Subcutaneous abdominal adipose tissue (tissue), 5 donors: ENCODE results near the gene SUPT7L.

ENCODE experiments used
- H3K27ac ChIP-seq: one replicate; pipeline ENCODE4 v1.7.0; 2013; ENCODE audit warnings: low read depth, mild to moderate bottlenecking, inconsistent platforms, low read length, moderate library complexity
- H3K27me3 ChIP-seq, 5 donors: one replicate each; pipeline ENCODE4 v1.7.0; 2013; ENCODE audit warnings: low read length in 5 of 5, inconsistent platforms in 1 of 5; ENCODE audit not compliant: control insufficient read depth in 5 of 5, insufficient read depth in 4 of 5
- H3K36me3 ChIP-seq, 5 donors: one replicate each; pipeline ENCODE4 v1.7.0; 2013; ENCODE audit warnings: low read length in 5 of 5; ENCODE audit not compliant: control insufficient read depth in 5 of 5, insufficient read depth in 5 of 5
- H3K4me1 ChIP-seq, 5 donors: one replicate each; pipeline ENCODE4 v1.7.0; 2013; ENCODE audit warnings: low read length in 5 of 5, mild to moderate bottlenecking in 3 of 5, moderate library complexity in 1 of 5; ENCODE audit not compliant: control insufficient read depth in 5 of 5, insufficient read depth in 5 of 5
- H3K4me3 ChIP-seq, 5 donors: one replicate each; pipeline ENCODE4 v1.7.0; 2013; ENCODE audit warnings: low read length in 5 of 5, low read depth in 1 of 5
- H3K9ac ChIP-seq, 5 donors: one replicate each; pipeline ENCODE4 v1.7.0; 2013; ENCODE audit warnings: low read length in 5 of 5, mild to moderate bottlenecking in 4 of 5, moderate library complexity in 3 of 5
- H3K9me3 ChIP-seq, 5 donors: one replicate each; pipeline ENCODE4 v1.7.0; 2013; ENCODE audit warnings: low read length in 5 of 5; ENCODE audit not compliant: control insufficient read depth in 5 of 5
- donor health status: healthy.
- donor health status: healthy.
- donor health status: healthy.
- donor health status: healthy.
- donor health status: healthy.

The SUPT7L gene

GRCh38 chr2:27663285-27664153 lies at the start of gene SUPT7L, which contains the start of gene SLC4A1AP:
TSS of gene SUPT7L (minus strand) at chr2:27663614. CDS start at chr2:27662192, 1,422 bp downstream.
TSS of gene SLC4A1AP (plus strand) at chr2:27663889. CDS start at chr2:27663915, 26 bp downstream.
- Histone ChIP-seq H3K27me3 (no peaks in the 10 kb centered on the region), H3K9ac (peak within 1 kb of the TSS; percentile 96 to 99 (median 96)), H3K4me1 (peaks cover 4 to 29% (median 27%) of the 10 kb centered on the region in 5 donors), H3K36me3 (peaks cover 26 to 39% (median 35%) of the 10 kb centered on the region in 5 donors), H3K9me3 (no peaks in the 10 kb centered on the region), H3K27ac (peak within 1 kb of the TSS; percentile 95), H3K4me3 (peak within 1 kb of the TSS; percentile 88 to 100 (median 97))

- peaks cover 0 to 17% (median 5%) of the 10 kb centered on the region in 5 donors for H3K4me1 ChIP-seq
- no peak overlapping the region for H3K27ac ChIP-seq
Measured at GRCh38 chr2:27713201-27713600, 49.8 kb upstream of the SUPT7L start.

GRCh38 chr2:27712522-27712921 lies 49.1 kb upstream of the SUPT7L start:
- H3K9me3 ChIP-seq: no peaks in the 10 kb centered on the region
- H3K4me3 ChIP-seq: no peak overlapping the region
- H3K36me3 ChIP-seq: no peaks in the 10 kb centered on the region
- peaks cover 0 to 17% (median 5%) of the 10 kb centered on the region in 5 donors for H3K4me1 ChIP-seq
- H3K27me3 ChIP-seq: peaks cover 0 to 16% (median 5%) of the 10 kb centered on the region in 5 donors
- H3K9ac ChIP-seq: no peak overlapping the region
- no peak overlapping the region for H3K27ac ChIP-seq

More at GRCh38 chr2:27713201-27713600, 49.8 kb upstream of the SUPT7L start:
- H3K36me3 ChIP-seq: no peaks in the 10 kb centered on the region
- peaks cover 0 to 16% (median 5%) of the 10 kb centered on the region in 5 donors for H3K27me3 ChIP-seq
- no peak overlapping the region for H3K9ac ChIP-seq
- H3K4me3 ChIP-seq: no peak overlapping the region
- H3K9me3 ChIP-seq: no peaks in the 10 kb centered on the region

GRCh38 chr2:27711804-27712203 lies 48.4 kb upstream of the SUPT7L start:
- no peaks in the 10 kb centered on the region for H3K9me3 ChIP-seq
- H3K27ac ChIP-seq: no peak overlapping the region
- H3K4me1 ChIP-seq: peaks cover 0 to 19% (median 5%) of the 10 kb centered on the region in 5 donors
- H3K27me3 ChIP-seq: peaks cover 0 to 16% (median 5%) of the 10 kb centered on the region in 5 donors
- H3K4me3 ChIP-seq: no peak overlapping the region
- H3K36me3 ChIP-seq: no peaks in the 10 kb centered on the region
- H3K9ac ChIP-seq: no peak overlapping the region

- Histone ChIP-seq H3K9ac (no peak overlapping the region), H3K27ac (no peak overlapping the region), H3K4me1 (peaks cover 0 to 19% (median 5%) of the 10 kb centered on the region in 5 donors), H3K9me3 (no peaks in the 10 kb centered on the region), H3K4me3 (no peak overlapping the region), H3K36me3 (no peaks in the 10 kb centered on the region), H3K27me3 (peaks cover 0 to 11% (median 0%) of the 10 kb centered on the region in 5 donors)
Measured at GRCh38 chr2:27710640-27711430, 47.4 kb upstream of the SUPT7L start.

- H3K9me3 ChIP-seq: no peaks in the 10 kb centered on the region
- H3K4me3 ChIP-seq: no peak overlapping the region
- peaks cover 0 to 9% (median 0%) of the 10 kb centered on the region in 5 donors for H3K27me3 ChIP-seq
- peaks cover 0 to 19% (median 2%) of the 10 kb centered on the region in 5 donors for H3K4me1 ChIP-seq
- no peaks in the 10 kb centered on the region for H3K36me3 ChIP-seq
- no peak overlapping the region for H3K9ac ChIP-seq
- no peak overlapping the region for H3K27ac ChIP-seq
Measured at GRCh38 chr2:27709960-27710575, 46.7 kb upstream of the SUPT7L start.

- H3K4me3 ChIP-seq: no peak overlapping the region
- H3K27me3 ChIP-seq: peaks cover 0 to 6% (median 0%) of the 10 kb centered on the region in 5 donors
- no peaks in the 10 kb centered on the region for H3K36me3 ChIP-seq
- no peaks in the 10 kb centered on the region for H3K9me3 ChIP-seq
- H3K4me1 ChIP-seq: peaks cover 0 to 13% (median 0%) of the 10 kb centered on the region in 5 donors
- H3K27ac ChIP-seq: no peak overlapping the region
- no peak overlapping the region for H3K9ac ChIP-seq
Measured at GRCh38 chr2:27709326-27709725, 45.9 kb upstream of the SUPT7L start.

GRCh38 chr2:27708666-27709065 lies 45.3 kb upstream of the SUPT7L start:
- Histone ChIP-seq H3K4me1 (peaks cover 0 to 16% (median 4%) of the 10 kb centered on the region in 5 donors), H3K4me3 (no peak overlapping the region), H3K27me3 (peaks cover 0 to 6% (median 0%) of the 10 kb centered on the region in 5 donors), H3K9me3 (no peaks in the 10 kb centered on the region), H3K9ac (no peak overlapping the region), H3K36me3 (no peaks in the 10 kb centered on the region), H3K27ac (no peak overlapping the region)

- Histone ChIP-seq H3K4me1 (peaks cover 0 to 18% (median 6%) of the 10 kb centered on the region in 5 donors), H3K9ac (no peak overlapping the region), H3K27ac (no peak overlapping the region)
Measured at GRCh38 chr2:27708257-27708654, 44.8 kb upstream of the SUPT7L start.

More at GRCh38 chr2:27708257-27708654, 44.8 kb upstream of the SUPT7L start:
- Histone ChIP-seq H3K4me3 (no peak overlapping the region), H3K27me3 (peaks cover 0 to 6% (median 0%) of the 10 kb centered on the region in 5 donors), H3K9me3 (no peaks in the 10 kb centered on the region), H3K36me3 (no peaks in the 10 kb centered on the region)
